Endometrium (tissue), 2 donors: ENCODE data around the gene IRX4.
"Not testable (repeated sequence)": the region's sequence is repeated elsewhere in the genome, so short reads cannot be mapped to it uniquely, and the experiment has no call there.

ENCODE experiments used
- FAIRE-seq: peaks from 2 replicates; lab custom pipeline; 2012; peaks lifted over from hg19 to GRCh38; lab: Jason Lieb, UNC
- donor health status: control.
- donor health status: control.

The IRX4 gene

DNA sequence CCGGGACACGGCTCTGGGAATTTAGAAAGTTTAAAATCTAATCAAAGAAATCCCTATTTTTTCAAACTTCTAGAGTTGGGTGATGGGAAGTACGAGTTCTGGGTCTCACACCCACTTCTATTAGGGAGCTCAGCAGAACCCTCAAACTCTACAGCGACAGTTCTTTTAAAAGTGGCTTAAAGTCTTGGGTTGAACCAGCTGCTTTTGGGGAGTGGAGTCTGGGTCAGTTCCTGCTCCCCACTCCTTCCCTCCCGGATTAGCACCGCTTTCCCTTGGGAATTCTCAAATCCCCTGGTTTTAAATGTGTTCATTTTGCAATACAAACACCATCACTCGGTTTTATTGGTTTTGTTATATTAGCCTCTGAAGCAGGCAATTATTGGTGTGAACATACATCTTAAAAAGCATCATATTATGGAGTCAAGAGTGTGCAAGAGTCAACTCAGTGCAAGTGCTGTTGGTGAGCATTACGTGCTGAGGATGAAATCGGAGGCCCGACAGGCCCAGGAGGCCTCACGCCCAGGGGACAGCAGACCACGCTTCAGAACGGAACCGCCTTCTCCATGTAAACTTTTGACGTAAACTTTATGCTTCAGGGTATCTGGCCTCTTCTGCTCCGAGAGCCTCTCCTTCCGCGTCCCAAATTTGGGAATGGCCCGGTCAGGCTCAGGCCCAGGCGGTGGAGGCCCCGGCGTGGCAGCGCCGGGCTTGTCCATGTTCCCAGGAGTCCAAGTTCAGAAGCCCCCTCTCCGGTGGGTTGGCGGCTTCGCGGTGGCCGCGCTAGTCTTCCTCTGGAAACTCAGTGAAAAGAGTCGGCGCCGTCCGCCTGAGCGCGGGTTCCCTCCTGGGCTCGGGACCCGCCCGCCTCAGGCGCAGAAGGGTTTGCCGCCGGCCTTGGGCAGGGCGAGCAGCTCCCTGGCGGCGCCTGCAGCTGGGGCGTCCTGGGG, 5.3 kb downstream of the IRX4 start:
- no peak for FAIRE-seq

DNA sequence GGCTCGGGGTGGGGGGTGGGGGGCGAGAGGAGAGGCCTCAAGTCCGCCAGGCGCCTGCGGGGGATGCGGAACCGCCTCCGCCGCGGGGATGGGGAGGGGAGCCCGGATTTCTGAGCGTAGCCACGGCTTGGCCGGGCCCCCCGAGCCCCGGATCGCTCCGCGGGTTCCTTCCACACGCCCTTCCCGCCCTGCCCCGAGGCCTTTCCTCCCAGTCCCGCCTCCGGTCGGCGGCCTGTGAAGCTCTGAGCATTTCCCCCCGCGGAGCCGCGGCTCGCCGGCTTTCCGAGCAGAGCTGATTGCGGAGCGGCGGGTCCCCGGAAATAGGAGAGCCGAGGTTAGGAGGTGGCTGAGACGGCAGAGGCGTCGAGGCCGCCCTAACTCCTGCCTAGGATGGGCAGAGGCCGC, 6.1 kb downstream of the IRX4 start:
- no peak for FAIRE-seq

DNA sequence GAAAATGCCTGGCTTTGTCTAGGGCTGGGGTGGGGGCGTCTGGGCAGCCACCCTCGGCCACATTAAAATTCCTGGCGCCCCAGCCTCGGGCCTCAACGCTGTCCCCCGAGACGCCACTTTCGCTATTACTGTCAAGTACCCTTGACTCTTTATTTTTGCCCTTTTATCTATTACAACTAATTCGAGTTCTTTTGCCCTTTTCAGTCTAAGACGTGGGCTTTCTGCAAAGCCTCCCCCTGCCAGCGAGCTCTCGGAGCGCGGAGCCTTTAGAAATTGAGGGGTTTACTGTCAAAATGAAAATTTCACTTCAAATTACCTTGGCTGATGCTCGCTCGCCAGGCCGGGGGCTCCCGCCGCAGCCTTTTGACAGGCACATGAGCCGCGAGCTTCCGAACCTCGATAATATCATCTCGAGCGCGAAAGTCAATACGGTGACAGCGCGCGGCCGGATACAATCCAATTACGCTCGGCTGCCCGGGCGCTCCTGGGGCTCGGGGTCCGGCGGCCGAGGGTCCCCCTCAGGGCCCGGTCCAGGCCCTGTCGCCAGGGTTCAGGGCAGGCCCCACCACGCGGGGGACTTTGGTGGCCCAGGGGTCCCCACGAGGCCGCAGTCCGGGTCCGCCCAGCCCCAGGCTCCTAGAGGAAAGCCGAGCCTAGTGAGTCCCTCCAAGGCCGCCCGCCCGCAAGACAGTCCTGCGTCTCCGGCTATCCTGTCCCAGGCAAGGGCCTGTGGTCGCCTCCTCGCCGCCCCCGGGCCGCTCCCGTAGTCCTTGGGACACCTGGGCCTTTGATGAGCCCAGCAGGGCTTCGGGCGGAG, 6.7 kb downstream of the IRX4 start:
- FAIRE-seq = no peak

DNA sequence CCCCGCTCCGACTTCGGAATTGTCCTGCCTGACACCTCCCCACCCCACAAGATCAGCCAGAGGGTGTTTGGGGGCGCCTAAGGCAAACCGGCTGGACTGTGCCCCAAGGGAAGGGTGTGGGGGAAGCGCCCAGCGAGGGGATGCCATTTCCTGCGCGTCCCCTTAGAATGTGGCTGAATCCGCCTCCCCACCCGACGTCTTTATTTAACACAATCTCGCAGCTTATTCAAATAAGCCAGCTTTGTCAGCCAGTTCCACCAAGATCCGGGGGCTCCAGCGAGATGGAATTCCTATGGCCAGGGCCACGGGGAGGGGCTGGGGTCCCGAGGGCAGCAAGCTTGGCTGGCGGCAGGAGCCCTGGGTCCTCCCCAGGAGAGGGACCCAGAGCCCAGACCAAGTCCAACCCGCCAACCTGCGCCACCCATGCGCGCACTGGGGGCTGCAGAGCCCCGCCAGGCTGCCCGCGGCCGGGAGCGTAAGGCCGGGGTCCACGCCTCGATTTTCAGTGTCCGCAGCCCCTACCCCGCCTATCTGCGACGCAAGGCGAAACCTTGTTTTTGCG, 7.4 kb downstream of the IRX4 start:
- no peak for FAIRE-seq

DNA sequence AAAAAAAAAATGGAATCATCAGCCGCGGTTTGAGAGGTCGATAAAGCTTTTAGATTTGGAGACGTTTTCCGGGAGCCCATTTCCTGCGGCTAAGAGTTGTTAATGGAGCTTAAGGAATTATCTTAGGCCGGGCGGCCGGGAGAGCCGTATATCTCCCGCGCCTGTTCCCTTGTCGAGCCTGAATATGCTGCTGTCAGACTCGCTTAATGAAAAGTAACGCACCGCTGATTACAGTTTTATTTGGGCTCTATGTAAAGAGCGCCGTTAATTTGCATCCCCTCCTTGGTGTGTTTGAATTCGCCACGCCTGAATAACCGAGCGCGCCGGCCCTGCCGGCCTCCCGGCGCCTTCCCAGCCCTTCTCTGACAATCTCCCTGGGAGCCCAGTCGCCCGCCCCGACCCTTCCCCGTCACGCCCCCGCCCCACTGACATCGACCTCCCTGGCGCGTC, 7.9 kb downstream of the IRX4 start:
- FAIRE-seq = no peak

DNA sequence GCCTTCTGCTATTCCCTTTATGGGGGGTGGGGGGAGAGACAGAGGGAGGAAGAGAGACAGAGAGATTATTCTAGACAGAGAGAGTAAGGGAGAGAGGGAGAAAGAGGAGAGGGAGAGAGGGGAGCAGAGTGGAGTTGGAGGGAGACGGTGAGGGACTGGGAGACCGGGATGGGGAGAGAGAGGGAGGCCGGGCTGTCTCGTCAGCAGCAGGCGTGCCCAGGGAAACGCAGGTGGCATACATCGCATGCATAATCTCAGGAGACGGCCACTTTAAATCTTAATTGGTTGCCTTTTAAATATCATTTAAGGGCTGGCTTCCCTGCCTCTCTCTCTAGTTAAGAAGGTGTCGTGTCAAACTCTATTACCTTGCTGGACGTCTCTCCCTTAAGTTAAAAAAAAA, 8.4 kb downstream of the IRX4 start:
- FAIRE-seq = no peak

DNA sequence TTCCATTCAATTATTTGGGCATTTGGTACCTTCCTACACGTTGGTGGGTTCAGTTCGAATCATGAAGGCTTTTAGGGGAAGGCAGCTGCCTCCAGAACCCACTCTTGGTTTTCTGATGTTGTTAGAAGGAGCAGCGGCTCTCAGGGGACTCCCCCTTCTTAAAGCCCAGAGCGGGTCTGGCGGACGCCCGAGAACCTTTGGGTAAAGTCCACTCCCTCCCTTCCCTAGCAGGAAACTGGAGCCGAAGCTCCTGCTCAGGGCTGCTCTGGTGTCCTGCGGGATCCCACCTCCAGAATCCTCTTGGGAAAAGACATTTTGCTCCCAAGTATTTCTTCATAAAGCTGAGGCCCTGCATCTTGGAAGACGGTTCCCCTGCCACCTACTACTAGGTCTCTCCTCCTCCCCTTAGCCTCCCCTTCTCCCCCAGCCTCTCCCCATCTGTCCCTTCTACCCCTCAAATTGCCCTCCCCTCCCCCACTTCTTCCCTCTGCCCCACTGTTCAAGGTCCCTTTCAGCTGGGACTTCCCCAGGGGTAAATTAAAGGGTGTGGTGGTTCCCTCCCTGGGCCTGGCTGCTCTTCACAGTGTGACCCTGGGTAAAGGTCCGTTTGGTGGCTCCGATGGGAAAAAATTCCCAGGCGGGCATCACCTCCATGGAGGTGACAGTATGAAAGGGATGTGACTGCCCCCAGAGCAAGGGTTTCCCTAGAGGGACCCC, 9.3 kb downstream of the IRX4 start:
- FAIRE-seq = no peak

DNA sequence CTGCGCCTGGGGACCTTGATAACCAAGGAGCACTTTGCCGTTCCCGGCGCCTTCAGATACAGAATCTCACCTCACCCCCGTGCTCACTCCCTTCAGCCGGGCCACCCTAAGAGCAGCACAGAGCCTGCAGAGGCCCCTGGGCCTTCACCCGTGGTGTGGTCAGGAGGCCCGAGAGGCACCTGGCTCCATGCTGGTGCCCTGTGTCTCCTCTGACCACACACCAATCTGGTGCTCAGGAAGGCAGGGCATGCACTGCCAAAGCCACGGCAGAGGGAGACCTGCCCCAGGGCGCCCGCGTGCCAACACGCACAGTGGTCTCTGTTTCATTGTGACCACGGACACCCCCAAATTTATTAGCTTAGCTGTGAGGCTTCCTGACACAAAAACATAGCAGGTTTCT, 11.3 kb downstream of the IRX4 start:
- no peak for FAIRE-seq

DNA sequence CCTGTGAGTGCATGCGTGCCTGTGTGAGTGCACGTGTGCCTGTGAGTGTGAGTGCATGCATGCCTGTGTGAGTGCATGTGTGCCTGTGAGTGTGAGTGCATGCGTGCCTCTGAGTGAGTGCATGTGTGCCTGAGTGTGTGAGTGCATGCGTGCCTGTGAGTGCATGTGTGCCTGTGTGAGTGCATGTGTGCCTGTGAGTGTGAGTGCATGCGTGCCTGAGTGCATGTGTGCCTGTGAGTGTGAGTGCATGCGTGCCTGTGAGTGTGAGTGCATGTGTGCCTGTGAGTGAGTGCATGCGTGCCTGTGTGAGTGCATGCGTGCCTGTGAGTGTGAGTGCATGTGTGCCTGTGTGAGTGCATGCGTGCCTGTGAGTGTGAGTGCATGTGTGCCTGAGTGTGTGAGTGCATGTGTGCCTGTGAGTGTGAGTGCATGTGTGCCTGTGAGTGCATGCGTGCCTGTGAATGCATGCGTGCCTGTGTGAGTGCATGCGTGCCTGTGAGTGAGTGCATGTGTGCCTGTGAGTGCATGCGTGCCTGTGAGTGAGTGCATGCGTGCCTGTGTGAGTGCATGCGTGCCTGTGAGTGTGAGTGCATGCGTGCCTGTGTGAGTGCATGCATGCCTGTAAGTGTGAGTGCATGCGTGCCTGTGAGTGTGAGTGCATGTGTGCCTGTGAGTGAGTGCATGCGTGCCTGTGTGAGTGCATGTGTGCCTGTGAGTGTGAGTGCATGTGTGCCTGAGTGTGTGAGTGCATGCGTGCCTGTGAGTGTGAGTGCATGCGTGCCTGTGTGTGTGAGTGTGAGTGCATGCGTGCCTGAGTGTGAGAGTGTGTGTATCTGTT, 12.1 kb downstream of the IRX4 start:
- FAIRE-seq = not testable (repeated sequence)

DNA sequence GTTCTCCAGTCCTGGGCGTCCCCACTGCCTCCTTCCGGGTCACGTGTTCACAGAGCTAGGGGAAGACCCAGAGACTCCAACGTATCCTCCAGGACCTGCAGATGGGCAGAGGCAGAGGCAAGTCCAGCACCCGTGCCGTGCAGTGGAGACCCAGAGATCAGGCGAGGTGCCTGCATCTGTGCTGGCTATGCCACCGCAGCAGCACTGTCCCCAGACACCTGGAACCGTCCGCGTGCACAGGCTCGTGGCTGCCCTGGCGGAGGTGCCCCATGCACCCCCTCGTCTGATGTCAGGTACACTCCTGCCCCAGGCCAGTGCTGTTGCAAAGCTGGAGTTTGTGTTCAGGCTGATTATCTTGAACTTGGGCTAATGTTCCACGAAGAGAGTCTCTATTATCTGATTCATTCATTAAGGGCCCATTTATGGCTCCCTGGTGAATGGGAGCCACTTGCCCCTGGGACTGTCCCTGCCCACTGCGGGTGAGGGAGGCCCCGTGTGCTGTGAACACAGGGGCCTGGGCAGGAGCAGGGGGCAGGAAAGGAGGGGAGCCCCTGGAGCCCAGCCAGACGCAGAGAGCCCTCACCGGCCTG, 13.7 kb downstream of the IRX4 start:
- FAIRE-seq = no peak

DNA sequence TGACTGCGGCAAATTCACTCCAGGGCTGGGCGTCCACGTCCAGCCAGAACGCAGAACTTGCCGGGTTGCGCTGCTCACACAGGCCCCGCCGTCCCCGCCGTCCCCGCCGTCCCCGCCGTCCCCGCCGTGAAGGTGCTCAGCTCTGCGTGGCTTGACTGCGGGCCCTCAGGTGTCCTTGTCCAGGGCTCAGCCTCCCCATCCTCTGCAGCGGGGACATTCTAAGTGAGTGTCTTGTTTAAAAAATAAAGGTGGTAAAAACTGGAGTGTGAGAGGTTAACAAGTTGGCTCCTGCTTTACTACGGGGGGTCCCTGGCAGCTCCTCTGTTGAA, 14.9 kb downstream of the IRX4 start:
- FAIRE-seq = no peak

DNA sequence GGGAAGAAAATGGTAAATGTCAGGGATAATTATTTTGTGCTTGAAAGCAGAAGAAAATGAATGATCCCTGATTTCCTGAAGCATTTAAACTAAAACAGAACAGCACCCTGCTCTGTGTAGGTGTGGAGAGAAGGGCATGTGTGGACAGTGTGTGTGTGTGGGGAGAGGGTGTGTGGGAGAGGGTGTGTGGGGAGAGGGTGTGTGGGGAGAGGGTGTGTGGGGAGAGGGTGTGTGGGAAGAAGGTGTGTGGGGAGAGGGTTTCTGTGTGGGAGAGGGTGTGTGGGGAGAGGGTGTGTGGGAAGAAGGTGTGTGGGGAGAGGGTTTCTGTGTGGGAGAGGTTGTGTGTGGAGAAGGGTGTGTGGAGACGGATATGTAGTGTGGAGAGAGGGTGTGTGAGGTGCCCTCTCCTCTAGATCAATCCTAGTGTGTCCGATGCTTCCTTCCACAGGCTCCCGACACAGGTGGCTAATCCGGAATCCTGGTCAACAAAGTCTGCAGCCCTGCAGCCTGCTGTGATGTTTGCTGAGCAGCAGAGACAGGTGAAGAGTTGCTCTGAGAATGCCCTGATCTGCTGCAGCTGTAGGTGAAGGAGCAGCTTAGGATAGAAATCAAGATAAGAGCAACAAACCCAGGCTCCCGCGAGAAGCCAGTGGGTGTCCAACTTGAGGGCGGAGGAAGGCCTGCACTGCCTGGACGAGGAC, 15.5 kb downstream of the IRX4 start:
- FAIRE-seq = no peak

DNA sequence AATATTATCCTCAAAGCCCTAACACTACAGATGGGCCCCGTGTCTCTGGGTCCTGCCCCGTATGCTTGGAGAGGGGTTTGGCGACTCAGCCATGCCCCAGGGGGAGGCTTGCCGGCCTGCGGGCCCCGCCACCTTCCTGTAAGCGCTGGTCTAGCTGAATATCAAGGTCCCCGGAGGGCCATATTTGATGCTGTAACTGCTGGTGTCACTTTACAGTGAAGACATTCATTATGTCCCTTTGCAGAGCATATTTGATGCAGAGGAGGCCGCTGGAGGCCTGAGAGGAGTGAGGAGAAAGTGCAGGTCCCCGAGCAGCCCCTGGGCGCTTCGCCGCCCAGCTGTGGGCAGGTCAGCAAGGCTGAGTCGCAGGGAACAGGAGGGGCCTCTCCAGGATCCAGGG, 16.8 kb downstream of the IRX4 start:
- no peak for FAIRE-seq

DNA sequence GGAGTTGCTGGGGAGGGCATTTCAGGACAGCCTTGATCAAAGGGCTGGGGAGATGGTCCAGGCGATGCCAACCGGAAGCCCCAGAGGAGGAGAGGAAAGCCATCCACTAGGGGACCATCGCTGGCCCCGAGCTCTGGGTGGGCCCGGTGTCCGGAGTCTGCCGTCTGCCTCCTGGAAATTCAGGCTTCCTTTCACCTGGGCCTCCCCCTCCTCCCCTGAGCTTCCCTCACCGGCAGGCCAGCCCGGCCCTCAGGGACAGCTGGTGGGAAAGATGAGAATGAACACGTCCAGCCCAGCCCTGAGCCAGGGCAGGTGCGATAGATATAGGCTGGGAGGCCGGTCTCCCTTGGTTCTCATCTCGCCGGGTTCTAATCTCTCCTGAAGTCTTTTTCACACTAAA, 17.2 kb downstream of the IRX4 start:
- FAIRE-seq = no peak

DNA sequence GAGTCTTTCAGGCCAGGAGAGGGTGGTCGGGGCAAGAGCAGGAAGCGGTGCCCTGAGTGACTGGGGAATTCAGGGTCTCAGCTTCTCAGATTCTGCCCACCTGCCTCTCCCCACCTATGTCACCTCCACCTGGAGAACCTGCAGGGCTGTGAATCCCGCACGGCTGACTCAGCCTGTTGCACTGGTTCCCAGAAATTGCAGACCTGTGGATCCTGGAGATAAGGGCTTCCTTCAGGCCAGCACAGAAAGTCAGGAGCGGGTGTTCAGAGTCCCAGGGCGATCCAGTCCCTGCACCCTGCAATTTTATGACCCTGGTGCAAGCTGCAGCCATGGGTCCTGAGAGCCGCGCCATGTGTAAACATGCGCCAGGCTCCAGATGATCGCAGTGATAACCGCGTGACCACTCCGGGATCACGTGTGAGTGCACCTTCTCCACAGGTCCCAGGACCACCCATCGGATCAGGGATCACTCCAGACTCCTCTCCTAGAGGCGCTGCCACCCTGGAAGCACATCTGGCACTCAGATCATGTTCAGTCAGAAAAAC, 17.8 kb downstream of the IRX4 start:
- no peak for FAIRE-seq

DNA sequence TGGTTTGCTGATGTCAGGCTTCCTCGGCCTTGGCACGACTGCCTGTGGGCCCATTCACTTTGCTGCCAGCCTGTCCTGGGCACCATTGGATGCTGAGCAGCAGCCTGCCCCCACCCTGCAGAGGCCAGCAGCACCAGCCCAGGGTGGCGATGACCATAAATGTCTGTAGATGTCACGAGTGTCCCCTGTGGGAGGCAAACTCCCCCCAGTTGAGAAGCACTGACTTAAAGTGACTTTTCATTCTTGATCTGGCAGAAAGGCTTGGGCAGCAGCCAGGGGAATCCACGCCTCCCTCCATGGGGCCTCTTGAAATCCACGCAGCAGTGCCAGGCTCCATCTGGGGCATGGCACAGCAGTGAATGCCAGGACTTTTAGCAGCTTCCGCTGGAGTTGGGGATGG, 21.8 kb downstream of the IRX4 start:
- no peak for FAIRE-seq

DNA sequence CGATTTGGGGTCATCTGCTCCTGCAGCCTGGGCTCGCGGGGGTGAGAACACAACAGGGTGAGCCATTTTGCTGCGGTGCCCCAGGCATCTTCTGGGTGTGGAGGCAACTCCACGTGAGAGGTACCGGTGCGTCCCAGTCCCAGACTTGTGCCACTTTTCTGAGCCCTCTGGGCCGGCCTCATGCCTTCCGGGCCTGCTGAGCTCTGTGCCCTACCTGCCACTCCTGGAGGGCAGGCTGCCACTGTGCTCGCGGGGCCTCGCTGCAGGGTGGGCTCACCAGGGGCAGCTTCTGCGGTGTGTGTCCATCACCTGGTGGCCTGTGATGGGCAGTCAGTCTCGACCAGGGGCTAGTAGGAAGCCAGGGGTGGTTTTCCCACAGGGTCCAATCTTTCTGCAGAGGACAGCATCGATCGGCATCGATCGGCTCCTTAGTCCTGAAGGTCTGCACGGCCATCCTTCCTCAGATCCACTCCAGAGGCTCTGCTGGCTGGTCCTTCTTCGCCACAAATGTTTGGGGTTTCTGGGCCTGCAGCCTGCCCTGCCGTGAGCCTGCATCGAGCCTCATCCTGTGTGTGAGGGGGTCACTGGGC, 22.6 kb downstream of the IRX4 start:
- no peak for FAIRE-seq

DNA sequence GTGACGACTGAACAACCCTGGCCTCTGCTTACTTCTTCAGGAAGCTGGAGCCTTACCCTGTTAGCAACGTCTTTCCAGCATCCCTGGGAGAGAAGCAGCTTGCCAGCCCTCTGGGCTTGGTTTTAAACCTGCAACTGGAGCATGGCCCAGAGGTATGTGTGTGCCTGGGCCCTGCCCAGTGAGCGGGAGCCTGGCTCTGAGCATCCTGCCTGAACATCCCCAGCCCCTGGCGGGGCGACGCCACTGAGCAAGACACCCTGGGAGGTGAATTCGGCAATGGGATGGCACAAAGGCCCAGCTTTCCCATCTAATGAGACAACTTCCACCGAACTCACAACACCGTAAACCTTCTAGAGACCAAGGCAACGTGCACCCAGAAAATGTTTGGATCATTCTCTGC, 23.6 kb downstream of the IRX4 start:
- no peak for FAIRE-seq

DNA sequence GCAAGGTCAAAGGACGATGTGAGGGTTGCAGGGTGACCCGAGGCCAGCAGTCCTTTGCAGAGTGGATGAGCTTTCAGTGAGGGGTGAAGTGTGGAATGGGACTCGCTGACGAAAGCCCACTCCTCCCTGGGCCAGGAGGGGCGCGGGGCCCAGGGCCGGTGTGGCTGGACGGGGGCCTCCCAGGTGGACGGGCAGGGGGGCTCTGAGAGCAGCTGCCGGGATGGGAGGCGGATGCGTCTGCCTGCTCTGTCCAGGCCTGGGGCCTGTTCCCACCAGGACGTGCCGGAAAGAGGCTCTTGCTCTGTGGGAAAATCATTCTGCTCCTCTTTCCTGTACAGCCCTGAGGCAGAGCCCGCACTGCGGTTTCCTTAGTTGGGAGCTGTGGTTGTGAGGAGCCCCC, 24.3 kb downstream of the IRX4 start:
- no peak for FAIRE-seq

DNA sequence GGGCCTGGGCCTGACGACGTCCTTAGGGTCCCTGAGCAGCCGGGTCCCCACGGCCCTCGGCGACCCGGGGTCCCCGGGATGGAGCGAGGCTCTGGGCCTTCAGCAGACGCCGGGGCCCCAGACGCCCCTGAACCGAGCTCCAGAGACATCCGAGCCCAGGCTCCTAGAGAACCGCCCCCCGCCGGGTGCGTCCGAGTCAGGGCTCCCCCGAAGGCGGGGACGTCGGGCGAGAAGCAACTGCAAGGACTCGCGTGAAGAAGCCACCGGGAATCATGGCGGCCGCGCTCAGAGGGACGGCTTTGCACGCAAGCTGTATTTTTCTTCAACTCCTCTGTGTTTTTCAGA, 25.5 kb downstream of the IRX4 start:
- no peak for FAIRE-seq
